ENCODE measurements around the gene EGLN3.

The EGLN3 gene

DNA sequence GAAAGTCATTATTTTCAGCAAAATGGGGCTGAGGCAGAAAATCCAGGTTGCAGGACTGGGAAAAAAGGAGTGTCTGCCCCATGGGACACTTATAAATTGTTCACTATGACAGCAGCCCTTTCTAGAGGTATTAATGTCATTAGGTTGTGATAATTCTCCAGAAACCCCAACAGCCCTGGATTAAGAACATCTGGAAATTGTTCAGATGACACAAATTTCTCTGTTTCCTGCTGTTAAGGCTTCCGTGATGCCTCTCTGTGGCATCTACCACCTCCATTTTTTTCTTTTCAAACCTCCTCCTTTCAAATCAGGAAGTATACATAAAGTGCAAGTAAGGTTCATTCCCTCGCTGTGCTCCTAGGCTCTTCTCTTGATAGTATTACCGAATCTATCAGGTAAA, 25.6 kb downstream of the EGLN3 start:
- TF ChIP-seq, protein P1, sequence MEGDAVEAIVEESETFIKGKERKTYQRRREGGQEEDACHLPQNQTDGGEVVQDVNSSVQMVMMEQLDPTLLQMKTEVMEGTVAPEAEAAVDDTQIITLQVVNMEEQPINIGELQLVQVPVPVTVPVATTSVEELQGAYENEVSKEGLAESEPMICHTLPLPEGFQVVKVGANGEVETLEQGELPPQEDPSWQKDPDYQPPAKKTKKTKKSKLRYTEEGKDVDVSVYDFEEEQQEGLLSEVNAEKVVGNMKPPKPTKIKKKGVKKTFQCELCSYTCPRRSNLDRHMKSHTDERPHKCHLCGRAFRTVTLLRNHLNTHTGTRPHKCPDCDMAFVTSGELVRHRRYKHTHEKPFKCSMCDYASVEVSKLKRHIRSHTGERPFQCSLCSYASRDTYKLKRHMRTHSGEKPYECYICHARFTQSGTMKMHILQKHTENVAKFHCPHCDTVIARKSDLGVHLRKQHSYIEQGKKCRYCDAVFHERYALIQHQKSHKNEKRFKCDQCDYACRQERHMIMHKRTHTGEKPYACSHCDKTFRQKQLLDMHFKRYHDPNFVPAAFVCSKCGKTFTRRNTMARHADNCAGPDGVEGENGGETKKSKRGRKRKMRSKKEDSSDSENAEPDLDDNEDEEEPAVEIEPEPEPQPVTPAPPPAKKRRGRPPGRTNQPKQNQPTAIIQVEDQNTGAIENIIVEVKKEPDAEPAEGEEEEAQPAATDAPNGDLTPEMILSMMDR (IDR thresholded peaks at IDR 0.05; ENCODE audit: insufficient read depth, low read length, poor library complexity, severe bottlenecking): no peak
- no peak for TF ChIP-seq EZH2phosphoT487 (conservative IDR thresholded peaks at IDR 0.05; ENCODE audit: low read length)
- H3K9me3 ChIP-seq (ENCODE audit: insufficient read depth, low read length): no peaks in the 10 kb centered on the region
- H3K4me2 ChIP-seq (ENCODE audit: low read depth, low read length, poor library complexity, severe bottlenecking): no peak overlapping the region
- H3K27me3 ChIP-seq (ENCODE audit: low read length): no peaks in the 10 kb centered on the region
- no peak overlapping the region for H2AFZ ChIP-seq (ENCODE audit: low read depth, low read length, severe bottlenecking)
- no peaks in the 10 kb centered on the region for H3F3A ChIP-seq (ENCODE audit: insufficient read depth)
- H3K36me3 ChIP-seq (ENCODE audit: low read length): no peaks in the 10 kb centered on the region
- H4K20me1 ChIP-seq (ENCODE audit: low read depth, low read length): no peaks in the 10 kb centered on the region
- no peak overlapping the region for H3K4me3 ChIP-seq (ENCODE audit: insufficient read depth, low read length, poor library complexity, severe bottlenecking)
- no peaks in the 10 kb centered on the region for H3K9me2 ChIP-seq (replicated peaks; ENCODE audit: insufficient read depth, low read length)
- no peak overlapping the region for H3K27ac ChIP-seq (ENCODE audit: low read depth, low read length)
- H3K79me2 ChIP-seq (ENCODE audit: insufficient read depth, low read length): no peaks in the 10 kb centered on the region
- H3K9ac ChIP-seq (ENCODE audit: low read length): no peak overlapping the region

DNA sequence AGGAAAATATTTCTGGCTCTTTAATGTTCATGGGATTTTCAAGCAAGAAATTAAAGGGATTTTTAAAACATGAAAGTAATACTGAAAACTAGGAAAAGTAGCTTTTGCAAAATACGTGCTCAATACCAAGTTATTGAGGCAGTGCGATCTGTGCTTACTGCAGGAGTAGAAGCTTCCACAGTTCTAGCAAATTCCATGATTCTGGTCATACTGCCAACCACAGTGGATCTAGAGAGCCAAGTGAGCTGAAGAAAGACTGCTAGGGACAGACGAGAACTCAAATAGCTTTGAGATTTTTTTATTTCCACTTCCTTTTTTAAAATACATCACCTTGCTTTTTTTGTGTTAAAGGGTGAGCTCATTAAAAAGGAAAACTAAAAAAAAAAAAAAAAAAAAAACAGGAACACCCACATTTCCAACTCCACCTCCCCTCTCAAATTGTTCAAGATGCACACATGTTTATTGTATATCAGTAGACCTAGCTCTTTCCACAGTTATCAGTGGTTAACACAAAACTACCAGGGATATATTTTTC, 26.2 kb downstream of the EGLN3 start:
- Histone ChIP-seq H3K9me2 (replicated peaks; ENCODE audit: insufficient read depth, low read length) (no peaks in the 10 kb centered on the region), H3K27me3 (ENCODE audit: low read length) (no peaks in the 10 kb centered on the region), H2AFZ (ENCODE audit: low read depth, low read length, severe bottlenecking) (no peak overlapping the region), H3K27ac (ENCODE audit: low read depth, low read length) (no peak overlapping the region), H3K79me2 (ENCODE audit: insufficient read depth, low read length) (no peaks in the 10 kb centered on the region), H3F3A (ENCODE audit: insufficient read depth) (no peaks in the 10 kb centered on the region), H4K20me1 (ENCODE audit: low read depth, low read length) (no peaks in the 10 kb centered on the region), H3K4me2 (ENCODE audit: low read depth, low read length, poor library complexity, severe bottlenecking) (no peak overlapping the region), H3K9ac (ENCODE audit: low read length) (no peak overlapping the region), H3K36me3 (ENCODE audit: low read length) (no peaks in the 10 kb centered on the region), H3K4me3 (ENCODE audit: insufficient read depth, low read length, poor library complexity, severe bottlenecking) (no peak overlapping the region), H3K9me3 (ENCODE audit: insufficient read depth, low read length) (no peaks in the 10 kb centered on the region)
- TF ChIP-seq, protein P1 (IDR thresholded peaks at IDR 0.05; ENCODE audit: insufficient read depth, low read length, poor library complexity, severe bottlenecking): no peak
- TF ChIP-seq EZH2phosphoT487 (conservative IDR thresholded peaks at IDR 0.05; ENCODE audit: low read length): no peak

DNA sequence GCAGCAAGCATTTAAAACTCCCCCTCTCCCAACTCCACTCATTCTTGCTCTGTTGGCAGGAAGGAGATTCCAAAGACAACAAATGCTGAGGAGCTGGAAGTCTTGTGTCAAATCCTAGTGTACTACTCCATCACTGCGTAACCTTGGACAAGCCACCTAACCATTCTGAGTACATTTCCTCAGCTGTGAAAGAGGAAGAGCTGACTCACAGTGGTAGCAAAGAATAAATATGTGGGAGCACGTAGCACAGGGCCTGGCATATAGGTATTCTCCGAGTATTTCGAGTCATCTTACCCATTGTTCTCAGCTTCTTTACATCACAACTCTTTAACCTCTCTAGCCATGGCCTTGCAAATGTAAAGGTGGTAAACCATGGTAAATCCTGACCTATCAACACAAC, 28.7 kb downstream of the EGLN3 start:
- H3K4me3 ChIP-seq (ENCODE audit: insufficient read depth, low read length, poor library complexity, severe bottlenecking): no peak overlapping the region
- no peaks in the 10 kb centered on the region for H3K79me2 ChIP-seq (ENCODE audit: insufficient read depth, low read length)
- H2AFZ ChIP-seq (ENCODE audit: low read depth, low read length, severe bottlenecking): no peak overlapping the region
- no peaks in the 10 kb centered on the region for H3K27me3 ChIP-seq (ENCODE audit: low read length)
- H3F3A ChIP-seq (ENCODE audit: insufficient read depth): no peaks in the 10 kb centered on the region
- H3K36me3 ChIP-seq (ENCODE audit: low read length): no peaks in the 10 kb centered on the region
- TF ChIP-seq, protein P1 (IDR thresholded peaks at IDR 0.05; ENCODE audit: insufficient read depth, low read length, poor library complexity, severe bottlenecking): no peak
- no peak for TF ChIP-seq EZH2phosphoT487 (conservative IDR thresholded peaks at IDR 0.05; ENCODE audit: low read length)
- no peak overlapping the region for H3K27ac ChIP-seq (ENCODE audit: low read depth, low read length)
- no peaks in the 10 kb centered on the region for H4K20me1 ChIP-seq (ENCODE audit: low read depth, low read length)
- no peaks in the 10 kb centered on the region for H3K9me2 ChIP-seq (replicated peaks; ENCODE audit: insufficient read depth, low read length)
- no peaks in the 10 kb centered on the region for H3K9me3 ChIP-seq (ENCODE audit: insufficient read depth, low read length)
- no peak overlapping the region for H3K9ac ChIP-seq (ENCODE audit: low read length)
- no peak overlapping the region for H3K4me2 ChIP-seq (ENCODE audit: low read depth, low read length, poor library complexity, severe bottlenecking)

Measured in SU-DHL-6 (cell line).